Measurements from ENCODE around the gene LILRB3. TPM values are rescaled to one million over a fixed set of nuclear protein-coding genes. Genes with fewer than 3 reads are reported as not detected.

Gene LILRB3
- total RNA-seq, 4 donors from 2014 or later, result 7.8 to 18.8 (median 8.3) TPM; not detected in 1

- no peak for DNase-seq
- no peak overlapping the region for H3K4me3 ChIP-seq
- H3K36me3 ChIP-seq, result peaks cover 34 to 79% (median 37%) of the 10 kb centered on the region in 3 donors
- no peak for TF ChIP-seq CTCF (IDR thresholded peaks at IDR 0.05)
- TF ChIP-seq POLR2A (IDR thresholded peaks at IDR 0.05), result no peak
- no peaks in the 10 kb centered on the region for H3K27me3 ChIP-seq
- H3K27ac ChIP-seq, result no peak overlapping the region
- 67 to 73% methylated on average over 4 of the region's 4 CpGs for WGBS, 2 donors
- H3K9me3 ChIP-seq, result no peaks in the 10 kb centered on the region
- peaks cover 43 to 92% (median 74%) of the 10 kb centered on the region in 3 donors for H3K4me1 ChIP-seq
- intact Hi-C loops (cut with DNase I), result no loop called here
Measured at GRCh38 chr19:54204767-54205468, 17.9 kb downstream of the LILRB3 start.

- H3K36me3 ChIP-seq, result peaks cover 34 to 71% (median 35%) of the 10 kb centered on the region in 3 donors
- TF ChIP-seq POLR2A (IDR thresholded peaks at IDR 0.05) (no peak), CTCF (IDR thresholded peaks at IDR 0.05) (no peak)
- H3K4me3 ChIP-seq, result peak overlapping the region in 3 of 4 donors; percentile 3 to 85 (median 10)
- no peaks in the 10 kb centered on the region for H3K9me3 ChIP-seq
- WGBS, 2 donors, result 43 to 47% methylated on average over 8 to 9 of the region's 9 CpGs
- H3K4me1 ChIP-seq, result peaks cover 31 to 79% (median 58%) of the 10 kb centered on the region in 3 donors
- peak overlapping the region in 3 of 4 donors; percentile 6 to 32 (median 8) for H3K27ac ChIP-seq
- no peak for DNase-seq
- no peaks in the 10 kb centered on the region for H3K27me3 ChIP-seq
- intact Hi-C loops (cut with DNase I), result no loop called here
Measured at GRCh38 chr19:54203151-54203611, 19.6 kb downstream of the LILRB3 start.

GRCh38 chr19:54201980-54202379 is 20.8 kb downstream of the LILRB3 start:
- TF ChIP-seq POLR2A (IDR thresholded peaks at IDR 0.05) (no peak), CTCF (IDR thresholded peaks at IDR 0.05) (no peak)
- Histone ChIP-seq H3K9me3 (no peaks in the 10 kb centered on the region), H3K4me3 (peak overlapping the region; percentile 63 to 85 (median 78)), H3K4me1 (peaks cover 27 to 67% (median 51%) of the 10 kb centered on the region in 3 donors), H3K27ac (peak overlapping the region in 2 of 4 donors; percentile 94 to 99), H3K27me3 (no peaks in the 10 kb centered on the region), H3K36me3 (peaks cover 23 to 59% (median 23%) of the 10 kb centered on the region in 3 donors)
- no peak for DNase-seq
- intact Hi-C loops (cut with DNase I), result no loop called here
- 31 to 43% methylated on average over 12 to 13 of the region's 13 CpGs for WGBS, 2 donors

GRCh38 chr19:54201172-54201701 is 21.6 kb downstream of the LILRB3 start:
- no peak for TF ChIP-seq CTCF (IDR thresholded peaks at IDR 0.05)
- no peak for TF ChIP-seq POLR2A (IDR thresholded peaks at IDR 0.05)
- peak overlapping the region; percentile 63 to 85 (median 78) for H3K4me3 ChIP-seq
- H3K4me1 ChIP-seq, result peaks cover 21 to 59% (median 49%) of the 10 kb centered on the region in 3 donors
- intact Hi-C loops (cut with DNase I), result no loop called here
- no peaks in the 10 kb centered on the region for H3K27me3 ChIP-seq
- no peak for DNase-seq
- peaks cover 15 to 51% (median 16%) of the 10 kb centered on the region in 3 donors for H3K36me3 ChIP-seq
- 0 to 1% methylated on average over 15 of the region's 28 CpGs for WGBS, 2 donors
- H3K9me3 ChIP-seq, result no peaks in the 10 kb centered on the region
- peak overlapping the region; percentile 91 to 99 (median 94) for H3K27ac ChIP-seq

- TF ChIP-seq POLR2A (IDR thresholded peaks at IDR 0.05) (no peak), CTCF (IDR thresholded peaks at IDR 0.05) (no peak)
- DNase-seq, result no peak
- H3K9me3 ChIP-seq, result no peaks in the 10 kb centered on the region
- peaks cover 21 to 41% (median 33%) of the 10 kb centered on the region in 3 donors for H3K4me1 ChIP-seq
- peaks cover 7 to 46% (median 12%) of the 10 kb centered on the region in 3 donors for H3K36me3 ChIP-seq
- H3K4me3 ChIP-seq, result no peak overlapping the region
- WGBS, 2 donors, result 91 to 94% methylated on average over 15 to 16 of the region's 16 CpGs
- intact Hi-C loops (cut with DNase I), result no loop called here
- H3K27ac ChIP-seq, result no peak overlapping the region
- H3K27me3 ChIP-seq, result no peaks in the 10 kb centered on the region
Measured at GRCh38 chr19:54199401-54199800, 23.4 kb downstream of the LILRB3 start.

Measured in esophagus squamous epithelium (tissue), 5 donors.